Measurements from ENCODE around the gene NKX3-2. TPM values are rescaled to one million over a fixed set of nuclear protein-coding genes. Genes with fewer than 3 reads are reported as not detected.

Gene NKX3-2
- total and polyA plus RNA-seq, 9 of the 15 experiments (the other 6 are each of a cell fraction or from before 2014, with no cell fraction given): 0.03 to 0.81 (median 0.27) TPM; not detected in 1

- no peak for TF ChIP-seq ZNF318 (IDR thresholded peaks at IDR 0.05; ENCODE audit: borderline replicate concordance in 1 of 2, low read depth in 1 of 2)
- TF ChIP-seq MYBL2 (IDR thresholded peaks at IDR 0.05; ENCODE audit: low read depth): peak; percentile 85
- TF ChIP-seq MYBL2 (CRISPR knock-in tag; IDR thresholded peaks at IDR 0.05; ENCODE audit: borderline replicate concordance): no peak
- peak; percentile 65 for TF ChIP-seq EHMT2 (IDR thresholded peaks at IDR 0.05)
- no peak for TF ChIP-seq TRIM25 (IDR thresholded peaks at IDR 0.05; ENCODE audit: borderline replicate concordance)
- TF ChIP-seq CSDE1 (IDR thresholded peaks at IDR 0.05): peak in 1 of 2 experiments; percentile 18; a peak in 1 of 4 replicates
- TF ChIP-seq ZNF347 (CRISPR knock-in tag; IDR thresholded peaks at IDR 0.05; ENCODE audit: low read depth): no peak
- TF ChIP-seq MYNN (IDR thresholded peaks at IDR 0.05): no peak
- TF ChIP-seq MYNN (CRISPR knock-in tag; IDR thresholded peaks at IDR 0.05): no peak
- peak; percentile 46; the same call in 1 of the 2 replicates for TF ChIP-seq PHF8 (IDR thresholded peaks at IDR 0.05; ENCODE audit: borderline replicate concordance, low read length)
- peak; percentile 32 for TF ChIP-seq TBP (optimal IDR thresholded peaks at IDR 0.05; ENCODE audit: low read depth, low read length)
- peak; percentile 28; the same call in 1 of the 2 replicates for TF ChIP-seq EP300 (IDR thresholded peaks at IDR 0.05; ENCODE audit: low read length)
- 0 out of 2 replicates have a peak, but pooled peaks have one; percentile 40 for TF ChIP-seq EP400 (IDR thresholded peaks at IDR 0.05)
- TF ChIP-seq CTBP1 (IDR thresholded peaks at IDR 0.05; ENCODE audit: borderline replicate concordance): peak; percentile 14; the same call in 1 of the 2 replicates
- no peak for TF ChIP-seq POLR3G (IDR thresholded peaks at IDR 0.05; ENCODE audit: extremely low read depth, insufficient read length, insufficient replicate concordance)
- peak; percentile 100 for TF ChIP-seq L3MBTL2 (IDR thresholded peaks at IDR 0.05)
These were observed 492 bp upstream of the NKX3-2 start (continued) for GRCh38 chr4:13544606-13545393.
